Measurements from ENCODE around the gene RAI1.
"Not testable (repeated sequence)": the region's sequence is repeated elsewhere in the genome, so short reads cannot be mapped to it uniquely, and the experiment has no call there.

Gene RAI1

GRCh38 chr17:17807440-17807839, 126.2 kb downstream of the RAI1 start:
- DNase-seq, result no peak

- DNase-seq, result not testable (repeated sequence)
Observed at GRCh38 chr17:17808200-17808599, 126.9 kb downstream of the RAI1 start.

GRCh38 chr17:17808706-17809432, 127.6 kb downstream of the RAI1 start:
- no peak for DNase-seq

- DNase-seq, result no peak
Observed at GRCh38 chr17:17809531-17810083, 128.3 kb downstream of the RAI1 start.

- DNase-seq, result no peak
Observed at GRCh38 chr17:17810084-17810894, 129.0 kb downstream of the RAI1 start.

GRCh38 chr17:17810895-17811248, 129.6 kb downstream of the RAI1 start:
- no peak for DNase-seq

GRCh38 chr17:17811381-17812210, 130.3 kb downstream of the RAI1 start:
- DNase-seq, result no peak

GRCh38 chr17:17812211-17813054, 131.2 kb downstream of the RAI1 start:
- DNase-seq, result no peak

GRCh38 chr17:17813055-17813724, 131.9 kb downstream of the RAI1 start:
- no peak for DNase-seq

GRCh38 chr17:17813725-17814095, 132.5 kb downstream of the RAI1 start:
- no peak for DNase-seq

GRCh38 chr17:17814162-17815061, 133.2 kb downstream of the RAI1 start:
- peak; percentile 59 for DNase-seq

GRCh38 chr17:17815062-17815406, 133.8 kb downstream of the RAI1 start:
- no peak for DNase-seq

GRCh38 chr17:17815436-17816200, 134.4 kb downstream of the RAI1 start:
- DNase-seq, result no peak

- DNase-seq, result no peak
Observed at GRCh38 chr17:17816240-17816814, 135.1 kb downstream of the RAI1 start.

- no peak for DNase-seq
Observed at GRCh38 chr17:17816831-17817551, 135.7 kb downstream of the RAI1 start.

- no peak for DNase-seq
Observed at GRCh38 chr17:17817552-17817947, 136.3 kb downstream of the RAI1 start.

GRCh38 chr17:17818088-17818526, 136.8 kb downstream of the RAI1 start:
- no peak for DNase-seq

GRCh38 chr17:17819111-17819510, 137.9 kb downstream of the RAI1 start:
- no peak for DNase-seq

- no peak for DNase-seq
Observed at GRCh38 chr17:17819561-17819995, 138.3 kb downstream of the RAI1 start.
